ENCODE results near the gene CAMK2D. TPM values are rescaled to one million over a fixed set of nuclear protein-coding genes. Genes with fewer than 3 reads are reported as not detected.

The CAMK2D gene
- total and polyA plus RNA-seq, 2 experiments from 2014 or later = 36.8 to 99.1 TPM

- H4K20me1 ChIP-seq (ENCODE audit: insufficient read depth, poor library complexity, severe bottlenecking) = no peaks in the 10 kb centered on the region
- H3K27me3 ChIP-seq = no peaks in the 10 kb centered on the region
- TF ChIP-seq EZH2 (IDR thresholded peaks at IDR 0.05; ENCODE audit: borderline replicate concordance) = no peak
- TF ChIP-seq EZH2phosphoT487 (IDR thresholded peaks at IDR 0.05; ENCODE audit: low read depth, severe bottlenecking, unreplicated experiment) = no peak
- TF ChIP-seq CTCF (IDR thresholded peaks at IDR 0.05; ENCODE audit: poor library complexity) = no peak
- DNase-seq (ENCODE audit: low spot score) = no peak
- no peaks in the 10 kb centered on the region for H3K9me2 ChIP-seq (replicated peaks; ENCODE audit: insufficient read depth)
- 96% methylated on average over 6 of the region's 6 CpGs for WGBS (ENCODE audit: low lambda C conversion rate, missing lambda C conversion rate)
- no peaks in the 10 kb centered on the region for H3K79me2 ChIP-seq
- no peak overlapping the region for H3K4me2 ChIP-seq
- H3K27ac ChIP-seq = no peak overlapping the region
- no peaks in the 10 kb centered on the region for H3K36me3 ChIP-seq (replicated peaks; ENCODE audit: insufficient read depth, low read depth)
- no peak overlapping the region for H2AFZ ChIP-seq
- H3K4me1 ChIP-seq (ENCODE audit: insufficient read depth) = no peaks in the 10 kb centered on the region
- no peaks in the 10 kb centered on the region for H3K9me3 ChIP-seq (ENCODE audit: low read depth)
- H3K4me3 ChIP-seq = no peak overlapping the region
Observed at GRCh38 chr4:113783701-113784100, 22.2 kb upstream of the CAMK2D start.

GRCh38 chr4:113783289-113783688 is 21.8 kb upstream of the CAMK2D start:
- WGBS (ENCODE audit: low lambda C conversion rate, missing lambda C conversion rate) = 95% methylated on average over 2 of the region's 2 CpGs
- no peaks in the 10 kb centered on the region for H3K36me3 ChIP-seq (replicated peaks; ENCODE audit: insufficient read depth, low read depth)
- no peak overlapping the region for H3K4me3 ChIP-seq
- no peak for TF ChIP-seq EZH2 (IDR thresholded peaks at IDR 0.05; ENCODE audit: borderline replicate concordance)
- TF ChIP-seq CTCF (IDR thresholded peaks at IDR 0.05; ENCODE audit: poor library complexity) = no peak
- TF ChIP-seq EZH2phosphoT487 (IDR thresholded peaks at IDR 0.05; ENCODE audit: low read depth, severe bottlenecking, unreplicated experiment) = no peak
- H3K4me1 ChIP-seq (ENCODE audit: insufficient read depth) = no peaks in the 10 kb centered on the region
- no peak overlapping the region for H2AFZ ChIP-seq
- H3K4me2 ChIP-seq = no peak overlapping the region
- no peak overlapping the region for H3K27ac ChIP-seq
- no peaks in the 10 kb centered on the region for H4K20me1 ChIP-seq (ENCODE audit: insufficient read depth, poor library complexity, severe bottlenecking)
- H3K27me3 ChIP-seq = no peaks in the 10 kb centered on the region
- H3K79me2 ChIP-seq = no peaks in the 10 kb centered on the region
- H3K9me3 ChIP-seq (ENCODE audit: low read depth) = no peaks in the 10 kb centered on the region
- no peaks in the 10 kb centered on the region for H3K9me2 ChIP-seq (replicated peaks; ENCODE audit: insufficient read depth)
- no peak for DNase-seq (ENCODE audit: low spot score)

GRCh38 chr4:113781439-113782040 is 20.0 kb upstream of the CAMK2D start:
- no peaks in the 10 kb centered on the region for H4K20me1 ChIP-seq (ENCODE audit: insufficient read depth, poor library complexity, severe bottlenecking)
- H3K79me2 ChIP-seq = no peaks in the 10 kb centered on the region
- no peaks in the 10 kb centered on the region for H3K4me1 ChIP-seq (ENCODE audit: insufficient read depth)
- H2AFZ ChIP-seq = no peak overlapping the region
- H3K4me2 ChIP-seq = no peak overlapping the region
- no peak overlapping the region for H3K27ac ChIP-seq
- H3K4me3 ChIP-seq = no peak overlapping the region
- no peaks in the 10 kb centered on the region for H3K9me3 ChIP-seq (ENCODE audit: low read depth)
- no peaks in the 10 kb centered on the region for H3K36me3 ChIP-seq (replicated peaks; ENCODE audit: insufficient read depth, low read depth)
- H3K27me3 ChIP-seq = no peaks in the 10 kb centered on the region
- TF ChIP-seq CTCF (IDR thresholded peaks at IDR 0.05; ENCODE audit: poor library complexity) (peak; percentile 73), EZH2 (IDR thresholded peaks at IDR 0.05; ENCODE audit: borderline replicate concordance) (no peak)
- 23% methylated on average over 2 of the region's 2 CpGs for WGBS (ENCODE audit: low lambda C conversion rate, missing lambda C conversion rate)
- no peaks in the 10 kb centered on the region for H3K9me2 ChIP-seq (replicated peaks; ENCODE audit: insufficient read depth)
- DNase-seq (ENCODE audit: low spot score) = peak; percentile 45

All from hepatocyte (in vitro differentiated cells).